Kidney epithelial cell (primary cell): ENCODE data around the gene TRIM52. TPM values are rescaled to one million over a fixed set of nuclear protein-coding genes. Genes with fewer than 3 reads are reported as not detected.

ENCODE experiments used
- DNase-seq: peaks from one replicate; pipeline ENCODE4 v3.0.0-alpha.2; 2010; ENCODE audit warnings: low read depth
- H3K27me3 ChIP-seq: 2 replicates; pipeline ENCODE4 v1.6.0; 2011; ENCODE audit warnings: low read length; ENCODE audit not compliant: control insufficient read depth, insufficient read depth
- H3K36me3 ChIP-seq: 2 replicates; pipeline ENCODE4 v1.5.1; 2011; ENCODE audit warnings: low read length; ENCODE audit not compliant: control insufficient read depth, insufficient read depth
- H3K4me3 ChIP-seq: 2 replicates; pipeline ENCODE4 v1.5.1; 2011; ENCODE audit warnings: low read depth, mild to moderate bottlenecking, control low read depth, low read length
- CTCF ChIP-seq: IDR thresholded peaks from 2 replicates; pipeline ENCODE4 v1.5.1; 2011; ENCODE audit warnings: mild to moderate bottlenecking, moderate library complexity, low read length, control low read depth, inconsistent platforms; ENCODE audit not compliant: insufficient read depth, poor library complexity, severe bottlenecking
- total RNA-seq: library from RNA; depleted of rRNA; stranded (reverse); fragments of >200 nt; gene quantifications from 2 replicates; pipeline ENCODE4 v1.2.3, GENCODE V29; 2015

Gene TRIM52
- total RNA-seq, 1 donor from 2014 or later = 6.0 TPM

- peak within 1 kb of the TSS; percentile 84 for H3K4me3 ChIP-seq
- H3K27me3 ChIP-seq = no peaks in the 10 kb centered on the region
- peaks cover 2% of the 10 kb centered on the region for H3K36me3 ChIP-seq
- peak; percentile 10 for TF ChIP-seq CTCF
- DNase-seq = peak; percentile 89
Measured at GRCh38 chr5:181223058-181223728, 37.8 kb downstream of the TRIM52 start, which contains the start of gene TRIM41. TRIM41 (plus strand) TSS chr5:181223281; CDS start chr5:181224000, 719 bp downstream.

GRCh38 chr5:181222630-181223057 is 38.3 kb downstream of the TRIM52 start:
- H3K27me3 ChIP-seq = no peaks in the 10 kb centered on the region
- H3K36me3 ChIP-seq = peaks cover 2% of the 10 kb centered on the region
- no peak for TF ChIP-seq CTCF
- DNase-seq = no peak
- peak overlapping the region; percentile 84 for H3K4me3 ChIP-seq

- TF ChIP-seq CTCF = no peak
- H3K36me3 ChIP-seq = peaks cover 2% of the 10 kb centered on the region
- H3K27me3 ChIP-seq = no peaks in the 10 kb centered on the region
- DNase-seq = peak; percentile 67
- peak overlapping the region; percentile 84 for H3K4me3 ChIP-seq
Measured at GRCh38 chr5:181221792-181222629, 38.9 kb downstream of the TRIM52 start.

- Histone ChIP-seq H3K4me3 (no peak overlapping the region), H3K36me3 (no peaks in the 10 kb centered on the region), H3K27me3 (no peaks in the 10 kb centered on the region)
- TF ChIP-seq CTCF = no peak
- no peak for DNase-seq
Measured at GRCh38 chr5:181221105-181221791, 39.7 kb downstream of the TRIM52 start.

GRCh38 chr5:181220178-181220515 is 40.8 kb downstream of the TRIM52 start:
- no peaks in the 10 kb centered on the region for H3K36me3 ChIP-seq
- DNase-seq = no peak
- TF ChIP-seq CTCF = no peak
- no peak overlapping the region for H3K4me3 ChIP-seq
- H3K27me3 ChIP-seq = no peaks in the 10 kb centered on the region
